DMS153 treated with DMSO at 0.1 percent for 48 hours (cell line): Measurements from ENCODE around the gene FAM20C.

ENCODE experiments used
- DNase-seq: peaks from one replicate; lab custom pipeline; 2025; ENCODE audit not compliant: unreplicated experiment; lab: John Stamatoyannopoulos, UW

The FAM20C gene

DNA sequence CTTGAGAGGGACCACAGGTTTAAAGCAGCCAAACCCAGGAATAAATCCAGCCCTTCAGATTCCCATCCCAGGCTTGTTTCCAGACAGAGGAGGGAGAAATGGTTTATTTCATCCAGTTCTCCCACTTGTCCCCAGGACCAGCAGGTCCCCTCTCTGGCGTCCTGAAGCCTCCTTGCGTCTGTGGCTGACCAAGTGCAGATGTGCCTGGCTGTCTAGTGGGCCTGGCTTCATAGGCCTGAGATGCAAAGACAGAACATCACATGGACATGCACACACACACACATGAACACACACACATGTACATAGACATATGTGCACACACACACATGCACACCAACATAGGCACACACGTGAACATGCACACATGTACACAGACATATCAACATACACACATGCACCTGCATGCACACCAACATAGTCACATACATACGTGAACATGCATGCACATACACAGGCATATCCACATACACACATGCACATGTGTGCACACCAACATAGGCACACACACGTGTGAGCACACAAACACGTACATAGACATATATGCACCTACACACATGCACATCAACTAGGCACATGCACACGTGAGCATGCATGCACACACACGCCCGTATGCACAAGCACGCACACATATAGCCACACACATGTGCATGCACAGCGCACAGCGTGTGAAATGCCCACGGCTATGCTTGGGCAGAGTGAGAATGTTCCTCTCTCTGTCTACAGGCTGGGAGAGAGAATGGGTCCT lies 108.3 kb downstream of the FAM20C start:
- no peak for DNase-seq

GRCh38 chr7:301291-302053 lies 109.1 kb downstream of the FAM20C start:
- no peak for DNase-seq

DNA sequence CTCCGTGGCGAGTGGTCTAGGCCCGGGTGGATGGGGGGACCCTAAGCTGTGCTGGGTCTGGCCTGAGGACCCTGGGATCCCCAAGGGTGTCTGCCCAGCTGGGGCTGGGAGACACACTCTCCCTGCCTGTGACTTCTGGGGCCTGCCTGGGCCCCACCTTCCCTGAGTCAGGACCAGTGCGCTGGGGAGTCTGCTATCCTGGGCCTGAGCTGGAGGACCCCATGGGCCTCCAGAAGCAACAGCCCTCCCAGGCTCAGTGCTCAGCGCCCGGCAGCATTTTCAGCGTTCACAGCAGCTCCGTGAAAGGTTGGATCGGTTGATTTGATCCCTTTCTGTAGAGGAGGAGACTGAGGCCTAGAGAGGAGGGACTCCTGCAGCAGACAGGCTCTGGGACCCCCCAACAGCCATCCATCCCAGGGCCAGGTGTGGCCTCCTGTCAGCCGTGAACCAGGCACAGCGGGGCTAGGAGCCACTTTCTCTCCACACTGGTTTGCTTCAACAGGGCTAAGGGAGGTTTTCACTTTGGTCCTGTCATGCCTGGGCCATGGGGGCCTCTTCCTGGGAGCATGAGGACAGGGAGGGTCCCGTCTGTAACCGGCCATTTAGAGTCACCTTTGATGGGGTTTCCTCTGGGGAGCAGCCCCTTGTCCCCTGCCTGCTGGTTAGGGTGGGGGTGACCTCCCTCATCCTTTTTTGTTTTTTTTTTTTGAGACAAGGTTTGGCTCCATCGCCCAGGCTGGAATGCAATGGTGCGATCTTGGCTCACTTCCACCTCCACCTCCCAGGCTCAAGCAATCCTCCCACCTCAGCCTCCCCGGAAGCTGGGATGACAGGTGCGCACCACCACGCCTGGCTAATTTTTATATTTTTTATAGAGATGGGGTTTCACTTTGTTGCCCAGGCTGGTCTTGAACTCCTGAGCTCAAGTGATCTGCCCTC lies 110.0 kb downstream of the FAM20C start:
- no peak for DNase-seq

- DNase-seq, result no peak
Measured at GRCh38 chr7:303425-303824, 111.1 kb downstream of the FAM20C start.

DNA sequence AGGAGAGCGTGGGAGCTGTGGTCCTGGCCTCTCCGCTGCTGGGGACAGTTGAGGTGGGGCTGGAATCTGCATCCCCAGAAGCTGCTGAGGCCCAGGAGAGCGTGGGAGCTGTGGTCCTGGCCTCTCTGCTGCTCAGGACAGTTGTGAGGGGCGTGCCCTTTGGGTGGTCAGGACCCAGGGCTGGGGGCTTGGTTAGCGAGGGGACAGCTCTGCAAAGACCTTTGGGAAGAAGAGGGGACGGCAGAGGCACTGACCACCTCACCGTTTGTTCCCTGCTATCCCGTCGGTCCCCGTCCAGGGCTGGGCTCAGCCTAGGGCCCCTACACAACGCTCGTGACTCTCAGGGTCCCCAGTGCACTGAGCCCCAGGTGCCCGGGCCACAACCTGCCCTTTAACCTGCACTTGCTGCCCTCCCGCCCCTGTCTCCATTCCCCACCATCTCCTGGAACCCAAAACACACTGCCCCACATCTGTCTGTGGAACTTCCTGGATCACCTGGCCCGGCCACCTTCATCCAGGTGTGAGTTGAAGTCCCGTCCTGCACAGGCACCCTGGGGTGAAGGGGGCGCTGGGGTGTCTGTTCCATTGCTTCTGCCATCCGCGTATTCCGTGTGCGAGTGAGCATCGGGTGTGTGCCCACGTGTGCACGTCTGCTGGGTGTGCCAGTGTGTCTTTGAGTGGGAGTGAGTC lies 111.7 kb downstream of the FAM20C start:
- DNase-seq, result no peak

DNA sequence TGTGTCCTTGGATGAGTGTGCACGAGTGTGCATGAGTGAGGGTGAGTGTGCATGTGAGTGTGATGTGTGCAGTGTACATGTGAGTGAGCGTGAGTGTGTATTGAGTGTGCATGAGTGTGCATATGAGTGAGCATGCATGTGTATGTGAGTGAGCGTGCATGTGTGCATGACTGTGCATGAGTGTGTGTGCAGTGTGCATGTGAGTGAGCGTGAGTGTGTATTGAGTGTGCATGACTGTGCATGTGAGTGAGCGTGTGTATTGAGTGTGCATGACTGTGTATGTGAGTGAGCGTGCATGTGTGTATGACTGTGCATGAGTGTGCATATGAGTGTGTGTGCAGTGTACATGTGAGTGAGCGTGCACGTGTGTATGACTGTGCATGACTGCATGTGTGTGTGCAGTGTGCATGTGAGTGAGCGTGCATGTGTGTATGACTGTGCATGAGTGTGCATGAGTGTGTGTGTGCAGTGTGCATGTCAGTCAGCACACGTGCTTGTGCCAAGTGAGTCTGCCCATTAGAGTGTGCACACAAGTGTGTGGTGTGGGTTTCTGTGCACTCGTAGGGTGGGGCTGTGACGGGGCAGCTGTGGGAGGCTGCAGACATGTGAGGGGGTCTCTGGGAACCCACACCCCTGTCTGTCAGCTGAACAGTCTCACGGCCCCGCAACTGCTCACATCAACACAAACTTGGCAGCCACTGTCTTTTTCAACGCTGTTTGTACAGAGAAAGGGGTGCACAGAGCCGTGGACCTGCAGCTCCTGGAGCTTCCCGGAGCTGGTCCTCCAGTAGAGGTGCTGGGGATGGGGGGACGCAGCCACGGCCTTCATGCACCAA lies 112.4 kb downstream of the FAM20C start:
- DNase-seq, result no peak

DNA sequence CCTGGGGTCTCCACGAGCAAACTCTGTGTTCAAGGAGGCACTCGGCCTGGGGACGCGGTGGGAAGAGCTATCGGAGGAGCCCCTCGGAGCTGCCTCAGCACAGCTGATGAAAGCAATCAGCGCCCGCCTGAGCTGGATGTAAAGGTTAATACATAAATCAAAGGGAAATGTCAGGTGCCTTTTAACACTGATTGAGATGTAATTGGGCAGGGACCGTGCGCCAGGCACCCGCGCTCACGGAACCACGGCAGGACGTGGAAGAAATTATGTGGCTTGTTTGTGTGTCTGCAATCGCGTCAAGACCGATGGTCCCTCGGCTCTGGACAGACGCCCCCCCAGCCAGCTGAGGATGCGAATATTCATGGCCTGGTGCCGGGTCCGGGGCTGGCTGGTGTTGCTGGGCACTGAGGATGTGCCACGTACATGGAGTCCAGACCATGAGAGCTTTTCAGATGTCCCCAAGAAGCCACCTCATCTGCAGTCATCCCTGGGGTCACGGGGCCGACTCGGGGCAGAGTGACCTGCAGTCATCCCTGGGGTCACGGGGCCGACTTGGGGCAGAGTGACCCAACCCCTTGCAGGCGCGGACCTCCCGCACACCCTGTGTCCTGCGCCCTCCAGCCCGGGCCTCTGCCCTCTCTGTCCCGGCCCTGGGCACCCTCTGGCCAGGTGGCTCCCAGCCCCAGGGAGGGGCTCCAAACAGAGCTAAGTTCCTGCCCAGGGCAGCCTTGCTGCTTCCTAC lies 113.2 kb downstream of the FAM20C start:
- no peak for DNase-seq

DNA sequence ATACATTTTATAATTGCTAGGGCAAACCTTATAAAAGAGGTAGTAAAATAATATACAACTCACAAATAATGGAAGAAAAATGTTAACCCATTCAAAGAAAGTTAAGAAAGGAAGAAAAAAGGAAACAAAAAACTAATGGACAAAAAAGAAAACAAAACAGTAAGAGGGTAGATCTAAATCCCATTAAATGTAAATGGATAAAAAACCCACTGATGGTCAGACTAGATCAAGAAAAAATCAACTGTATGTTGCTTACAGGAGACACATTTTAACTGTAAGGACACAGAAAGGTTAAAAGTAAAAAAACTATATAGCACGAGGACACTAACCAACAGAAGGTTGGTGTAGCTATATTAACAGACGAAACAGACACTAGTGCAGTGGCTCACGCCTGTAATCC lies 115.6 kb downstream of the FAM20C start:
- no peak for DNase-seq

GRCh38 chr7:309586-310228 lies 117.3 kb downstream of the FAM20C start:
- DNase-seq, result no peak
